Suprapubic skin (tissue), 3 donors: ENCODE data around the gene NCMAP.

Experiments
- CTCF ChIP-seq, 2 donors: fragments of 200-600 bp in 1 of 2; fragments of 450-650 bp in 1 of 2; sonication (generic) in 1 of 2; IDR thresholded peaks; one replicate each; pipeline ENCODE4 v1.5.1; 2016 to 2019; ENCODE audit warnings: antibody characterized with exemption in 2 of 2, mild to moderate bottlenecking in 1 of 2, moderate library complexity in 1 of 2
- POLR2A ChIP-seq, 2 donors: fragments of 450-650 bp; IDR thresholded peaks; one replicate each; pipeline ENCODE4 v1.6.1; 2017; ENCODE audit warnings: antibody characterized with exemption in 2 of 2, mild to moderate bottlenecking in 2 of 2, moderate library complexity in 2 of 2

GRCh38 chr1:24528744-24529143, 27.1 kb upstream of the NCMAP start:
- TF ChIP-seq CTCF (IDR thresholded peaks at IDR 0.05) (no peak), POLR2A (IDR thresholded peaks at IDR 0.05) (no peak)
